ENCODE data around the gene PRDM15.

GRCh38 chr21:41863439-41863740 lies 15.8 kb downstream of the PRDM15 start:
- TF ChIP-seq CTCF (conservative IDR thresholded peaks at IDR 0.05; ENCODE audit: low read length) (no peak), EZH2phosphoT487 (IDR thresholded peaks at IDR 0.05; ENCODE audit: borderline replicate concordance, low read depth, low read length) (no peak)
